ENCODE measurements around the gene RIIAD1. TPM values are rescaled to one million over a fixed set of nuclear protein-coding genes. Genes with fewer than 3 reads are reported as not detected.
"Not testable (repeated sequence)": the region's sequence is repeated elsewhere in the genome, so short reads cannot be mapped to it uniquely, and the experiment has no call there.

Gene RIIAD1
- total RNA-seq, 1 donor from 2014 or later: 8.3 TPM

- DNase-seq (no peak), ATAC-seq (ENCODE audit: poor library complexity) (peak; percentile 90)
- intact Hi-C loops (cut with DNase I): no loop called here
Measured at GRCh38 chr1:151728151-151729054, 7.1 kb downstream of the RIIAD1 start.

GRCh38 chr1:151729157-151729965, 8.0 kb downstream of the RIIAD1 start:
- intact Hi-C loops (cut with DNase I): no loop called here
- DNase-seq (no peak), ATAC-seq (ENCODE audit: poor library complexity) (no peak)

DNA sequence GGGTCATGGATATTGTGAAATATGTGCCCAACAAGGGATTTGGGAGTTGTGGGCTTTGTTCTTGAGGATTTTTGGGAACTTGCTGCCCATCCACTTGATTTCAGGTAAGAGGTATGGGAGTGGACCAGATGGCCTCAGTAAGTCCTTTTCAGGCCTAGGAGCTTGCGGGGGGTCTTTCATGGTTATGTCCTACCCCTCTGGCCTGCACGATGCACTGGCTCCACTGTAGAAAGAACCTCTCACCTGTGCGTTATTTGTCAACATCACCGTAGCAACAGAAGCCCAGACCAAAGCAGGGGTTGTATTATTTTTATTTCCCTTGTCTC, 8.6 kb downstream of the RIIAD1 start:
- DNase-seq (no peak), ATAC-seq (ENCODE audit: poor library complexity) (no peak)
- intact Hi-C loops (cut with DNase I): loop anchor here (10.0 kb wide), 1 partner anchor 55 kb away; no protein-coding TSS in a partner anchor

DNA sequence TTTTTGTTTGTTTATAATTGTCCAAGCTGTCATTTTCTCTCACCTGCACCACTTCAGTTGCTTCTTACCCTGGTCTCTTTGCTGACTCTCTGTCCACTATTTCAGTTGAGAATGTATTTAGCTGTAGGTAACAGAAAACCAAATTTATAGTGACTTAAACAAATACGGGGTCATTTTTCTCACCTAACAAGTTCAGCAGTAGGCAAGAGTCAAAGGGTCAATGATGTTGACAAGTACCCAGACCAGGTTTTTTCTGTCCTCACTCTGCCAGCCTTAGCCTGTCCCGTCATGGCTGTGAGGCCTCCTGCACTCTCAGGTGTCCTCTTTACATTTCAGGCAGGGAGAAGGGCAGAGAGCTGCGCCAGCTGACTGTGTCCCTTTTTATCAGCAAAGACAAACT, 11.8 kb downstream of the RIIAD1 start:
- DNase-seq: no peak
- intact Hi-C loops (cut with DNase I): loop anchor here (10.0 kb wide), 1 partner anchor 58 kb away; no protein-coding TSS in a partner anchor
- no peak for ATAC-seq (ENCODE audit: poor library complexity)

- DNase-seq; ATAC-seq (ENCODE audit: poor library complexity): not testable (repeated sequence)
- intact Hi-C loops (cut with DNase I): loop anchor here (2.0 to 10.0 kb wide), 2 partner anchors 59 to 139 kb away; no protein-coding TSS in a partner anchor
Measured at GRCh38 chr1:151733995-151734394, 12.7 kb downstream of the RIIAD1 start.

GRCh38 chr1:151737026-151737425, 15.7 kb downstream of the RIIAD1 start:
- intact Hi-C loops (cut with DNase I): loop anchor here (5.0 to 10.0 kb wide), 2 partner anchors 45 to 62 kb away; no protein-coding TSS in a partner anchor
- DNase-seq: no peak
- ATAC-seq (ENCODE audit: poor library complexity): no peak

GRCh38 chr1:151737479-151737878, 16.2 kb downstream of the RIIAD1 start:
- intact Hi-C loops (cut with DNase I): loop anchor here (5.0 to 10.0 kb wide), 2 partner anchors 45 to 63 kb away; no protein-coding TSS in a partner anchor
- ATAC-seq (ENCODE audit: poor library complexity) (no peak), DNase-seq (no peak)

DNA sequence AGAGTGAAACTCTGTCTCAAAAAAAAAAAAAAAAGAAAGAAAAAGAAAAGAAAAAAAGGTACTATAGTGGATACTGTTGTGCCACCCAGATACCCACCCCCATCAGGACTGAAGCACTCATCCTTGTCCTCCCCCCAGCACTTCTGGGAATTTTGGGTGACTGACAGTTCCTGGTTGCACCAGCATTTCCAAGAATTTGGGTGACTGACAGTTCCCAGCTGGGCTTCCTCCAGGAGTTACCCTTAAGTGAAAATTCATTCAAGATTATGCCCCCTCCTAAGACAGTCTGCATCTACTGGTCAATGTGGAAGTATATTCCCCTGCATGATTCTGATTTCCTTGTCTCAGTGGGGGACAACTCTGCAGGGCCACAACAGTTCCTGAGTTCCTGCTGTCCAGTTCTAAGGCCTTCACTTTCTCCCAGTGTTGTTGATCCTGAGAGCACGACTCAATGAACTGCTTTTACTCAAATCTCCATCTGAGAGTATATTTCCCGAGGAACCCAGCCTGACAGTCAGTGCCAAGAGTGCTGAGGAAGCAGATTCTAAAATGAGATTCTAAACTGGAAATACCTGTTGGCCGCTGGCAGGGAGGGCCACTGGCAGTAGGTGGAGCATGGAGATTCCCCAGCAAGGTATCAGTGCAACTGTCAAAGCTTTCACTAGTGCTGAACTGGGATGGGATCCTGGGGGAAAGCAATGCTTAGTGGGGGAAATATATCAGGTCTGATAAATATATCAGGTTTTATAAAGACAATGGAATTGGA, 18.5 kb downstream of the RIIAD1 start:
- intact Hi-C loops (cut with DNase I): loop anchor here (5.0 to 10.0 kb wide), 2 partner anchors 47 to 65 kb away; no protein-coding TSS in a partner anchor
- ATAC-seq (ENCODE audit: poor library complexity): no peak
- DNase-seq: no peak

GRCh38 chr1:151741516-151741915, 20.2 kb downstream of the RIIAD1 start:
- intact Hi-C loops (cut with DNase I): no loop called here
- DNase-seq: no peak
- no peak for ATAC-seq (ENCODE audit: poor library complexity)

DNA sequence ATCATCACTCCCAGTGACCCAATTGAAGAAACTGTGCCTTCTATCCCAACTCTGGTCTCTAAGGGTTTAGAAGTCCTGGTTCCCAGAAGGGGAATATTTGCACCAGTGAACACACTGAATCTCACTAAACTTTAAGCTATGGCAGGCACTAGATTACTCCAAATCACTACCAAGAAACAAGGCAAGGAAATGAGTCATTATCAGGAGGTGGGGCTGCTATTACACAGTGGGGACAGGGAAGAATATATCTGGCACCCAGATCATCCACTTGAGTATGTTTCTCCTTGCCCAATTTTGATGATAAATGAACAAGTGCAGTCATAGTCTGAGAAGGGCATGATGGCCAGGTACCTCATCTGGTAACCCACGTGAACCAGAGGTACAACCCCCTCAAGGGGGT, 35.0 kb downstream of the RIIAD1 start:
- DNase-seq (no peak), ATAC-seq (ENCODE audit: poor library complexity) (no peak)
- intact Hi-C loops (cut with DNase I): no loop called here

- intact Hi-C loops (cut with DNase I): no loop called here
- DNase-seq: no peak
- no peak for ATAC-seq (ENCODE audit: poor library complexity)
Measured at GRCh38 chr1:151759241-151759640, 37.9 kb downstream of the RIIAD1 start.

GRCh38 chr1:151760597-151761385, 39.5 kb downstream of the RIIAD1 start:
- ATAC-seq (ENCODE audit: poor library complexity) (no peak), DNase-seq (no peak)
- intact Hi-C loops (cut with DNase I): loop anchor here (10.0 kb wide), 1 partner anchor 74 kb away; the partner anchor contains the start of genes C2CD4D and RORC

DNA sequence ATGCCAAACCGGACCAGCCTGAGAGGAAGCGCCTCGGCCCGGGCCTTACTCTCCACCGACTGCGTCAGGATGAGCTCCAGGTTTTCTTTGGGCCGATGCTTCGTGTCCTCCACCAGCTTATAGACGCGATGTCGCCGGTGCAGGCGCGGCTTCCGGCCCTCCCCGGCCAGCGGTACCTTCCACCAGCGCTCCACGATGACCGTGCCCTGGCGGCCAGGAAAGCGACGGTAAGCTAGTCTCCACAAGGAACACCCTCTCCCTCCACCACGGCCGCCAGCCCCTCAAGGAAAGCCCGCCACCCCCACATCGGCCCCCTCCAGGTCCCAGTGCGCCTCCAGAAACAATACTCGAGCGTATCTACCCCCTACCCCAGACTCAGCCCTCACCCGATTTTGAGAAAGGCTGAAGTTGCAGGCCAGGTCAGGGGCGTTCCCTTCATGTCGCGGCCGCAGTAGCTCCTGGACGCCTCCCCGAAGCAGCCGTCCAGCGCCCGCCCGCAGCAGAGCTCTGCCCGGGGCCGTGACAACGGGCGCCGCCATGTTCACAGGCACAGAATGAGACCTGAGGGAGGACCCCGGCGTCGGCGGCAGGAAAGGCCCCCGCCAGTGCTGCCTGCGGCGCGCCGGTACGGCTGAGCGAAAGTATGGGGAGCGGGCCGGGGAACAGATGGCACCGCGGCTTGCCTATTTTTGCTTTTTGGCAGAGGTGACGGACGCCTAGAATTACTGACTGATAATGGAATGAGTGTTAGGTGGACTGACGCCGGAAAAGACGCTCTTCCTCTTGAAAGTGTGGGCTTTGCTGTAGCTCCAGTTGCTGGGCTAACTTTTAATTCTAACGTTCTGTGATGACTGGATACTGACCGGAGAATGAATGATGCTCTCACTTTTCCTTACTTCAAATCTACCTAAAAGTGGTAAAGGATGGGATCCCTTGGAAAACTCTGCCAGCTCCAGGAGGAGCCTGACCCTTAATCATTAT, 41.9 kb downstream of the RIIAD1 start, which contains the start of gene MRPL9:
TSS of gene MRPL9 (minus strand) at position 556 of the 981 bp plus-strand sequence. CDS start at position 539, 17 bp downstream.
- intact Hi-C loops (cut with DNase I): loop anchor here (10.0 kb wide), 1 partner anchor 72 kb away; the partner anchor contains the start of genes C2CD4D and RORC
- ATAC-seq (ENCODE audit: poor library complexity): peak; percentile 99
- DNase-seq: peak; percentile 90

- intact Hi-C loops (cut with DNase I): loop anchor here (10.0 kb wide), 1 partner anchor 71 kb away; the partner anchor contains the start of genes C2CD4D and RORC
- peak; percentile 5 for ATAC-seq (ENCODE audit: poor library complexity)
- no peak for DNase-seq
Measured at GRCh38 chr1:151763990-151764389, 42.7 kb downstream of the RIIAD1 start.

DNA sequence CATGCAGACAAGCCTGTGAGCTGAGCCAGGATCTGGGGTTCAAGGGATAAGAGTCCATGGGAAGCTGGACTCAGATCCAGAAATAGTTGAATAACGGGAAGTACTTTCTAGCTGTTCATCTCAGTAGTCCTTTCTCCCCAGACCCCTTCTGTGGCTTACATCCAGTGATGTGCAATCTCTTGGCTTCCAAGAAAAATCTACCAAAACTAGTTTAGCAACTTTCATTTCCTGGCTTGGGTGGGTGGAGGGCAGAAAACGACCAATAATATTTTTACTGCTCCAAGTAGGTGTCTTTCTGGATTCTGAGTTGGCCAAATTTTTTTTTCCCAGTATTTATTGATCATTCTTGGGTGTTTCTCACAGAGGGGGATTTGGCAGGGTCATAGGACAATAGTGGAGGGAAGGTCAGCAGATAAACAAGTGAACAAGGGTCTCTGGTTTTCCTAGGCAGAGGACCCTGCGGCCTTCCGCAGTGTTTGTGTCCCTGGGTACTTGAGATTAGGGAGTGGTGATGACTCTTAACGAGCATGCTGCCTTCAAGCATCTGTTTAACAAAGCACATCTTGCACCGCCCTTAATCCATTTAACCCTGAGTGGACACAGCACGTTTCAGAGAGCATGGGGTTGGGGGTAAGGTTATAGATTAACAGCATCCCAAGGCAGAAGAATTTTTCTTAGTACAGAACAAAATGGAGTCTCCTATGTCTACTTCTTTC, 47.2 kb downstream of the RIIAD1 start:
- intact Hi-C loops (cut with DNase I): loop anchor here (10.0 kb wide), 1 partner anchor 66 kb away; the partner anchor contains the start of genes C2CD4D and RORC
- ATAC-seq (ENCODE audit: poor library complexity); DNase-seq: not testable (repeated sequence)
